Common myeloid progenitor, CD34-positive (primary cell): Measurements from ENCODE around the gene INPP5D.

Experiments
- CTCF ChIA-PET: fragments of 350-600 bp; sonication (Branson Sonifier 250); formaldehyde crosslinking; loops from one replicate; lab custom pipeline; 2021; ENCODE audit warnings: antibody characterized with exemption; lab: Charles Lee
- POLR2A ChIA-PET: fragments of 350-600 bp; sonication (Branson Sonifier 250); formaldehyde crosslinking; loops from one replicate; lab custom pipeline; 2021; ENCODE audit warnings: antibody characterized with exemption; lab: Charles Lee
- DNase-seq, 3 donors: peaks; one replicate each; pipeline versions ENCODE4 v3.0.0 to v3.0.0-alpha.2; 2013
- H3K27ac ChIP-seq, 2 experiments: 1 replicate in 1 of 2; 2 replicates in 1 of 2; pipeline ENCODE4 v1.7.0; 2013; ENCODE audit warnings: inconsistent platforms in 2 of 2, low read length in 2 of 2, mild to moderate bottlenecking in 2 of 2, low read depth in 1 of 2, moderate library complexity in 1 of 2; ENCODE audit not compliant: severe bottlenecking in 2 of 2, insufficient read depth in 1 of 2, poor library complexity in 1 of 2
- H3K27me3 ChIP-seq, 5 experiments: replicated peaks in 2 of 5; 1 replicate in 3 of 5; 2 replicates in 2 of 5; pipeline versions ENCODE4 v1.6.1 to v1.7.0; 2013; ENCODE audit warnings: low read length in 4 of 5, mild to moderate bottlenecking in 2 of 5, moderate library complexity in 2 of 5, inconsistent platforms in 1 of 5; ENCODE audit not compliant: insufficient read depth in 5 of 5, control insufficient read depth in 4 of 5
- H3K36me3 ChIP-seq, 4 experiments: 1 replicate in 2 of 4; 2 replicates in 2 of 4; pipeline versions ENCODE4 v1.6.1 to v1.7.0; 2013; ENCODE audit warnings: low read length in 3 of 4, control low read depth in 1 of 4, mild to moderate bottlenecking in 1 of 4; ENCODE audit not compliant: control insufficient read depth in 4 of 4, insufficient read depth in 4 of 4
- H3K4me1 ChIP-seq, 4 experiments: 1 replicate in 3 of 4; 2 replicates in 1 of 4; pipeline versions ENCODE4 v1.6.1 to v1.7.1; 2013; ENCODE audit warnings: low read length in 3 of 4, mild to moderate bottlenecking in 3 of 4, control low read depth in 1 of 4, inconsistent platforms in 1 of 4, moderate library complexity in 1 of 4; ENCODE audit not compliant: control insufficient read depth in 4 of 4, insufficient read depth in 4 of 4; ENCODE audit errors: control extremely low read depth in 1 of 4
- H3K4me3 ChIP-seq, 7 experiments: 1 replicate in 4 of 7; 2 replicates in 3 of 7; pipeline versions ENCODE4 v1.5.1 to v1.7.0; 2013; ENCODE audit warnings: mild to moderate bottlenecking in 7 of 7, low read length in 6 of 7, moderate library complexity in 6 of 7, inconsistent platforms in 2 of 7, low read depth in 2 of 7, control low read depth in 1 of 7; ENCODE audit not compliant: insufficient read depth in 4 of 7, control insufficient read depth in 1 of 7; ENCODE audit errors: extremely low read depth in 1 of 7
- H3K9me3 ChIP-seq, 5 experiments: 1 replicate in 4 of 5; 2 replicates in 1 of 5; pipeline versions ENCODE4 v1.6.1 to v1.7.1; 2013; ENCODE audit warnings: low read length in 4 of 5, mild to moderate bottlenecking in 2 of 5, inconsistent platforms in 1 of 5, low read depth in 1 of 5, moderate library complexity in 1 of 5; ENCODE audit not compliant: control insufficient read depth in 4 of 5, insufficient read depth in 2 of 5; ENCODE audit errors: control extremely low read depth in 1 of 5
- WGBS: methylation state at CpG from one replicate; pipeline ENCODE4 v1.1.5; 2013; ENCODE audit not compliant: insufficient coverage; 5-methylcytosine and 5-hydroxymethylcytosine counted together

INPP5D gene

DNA sequence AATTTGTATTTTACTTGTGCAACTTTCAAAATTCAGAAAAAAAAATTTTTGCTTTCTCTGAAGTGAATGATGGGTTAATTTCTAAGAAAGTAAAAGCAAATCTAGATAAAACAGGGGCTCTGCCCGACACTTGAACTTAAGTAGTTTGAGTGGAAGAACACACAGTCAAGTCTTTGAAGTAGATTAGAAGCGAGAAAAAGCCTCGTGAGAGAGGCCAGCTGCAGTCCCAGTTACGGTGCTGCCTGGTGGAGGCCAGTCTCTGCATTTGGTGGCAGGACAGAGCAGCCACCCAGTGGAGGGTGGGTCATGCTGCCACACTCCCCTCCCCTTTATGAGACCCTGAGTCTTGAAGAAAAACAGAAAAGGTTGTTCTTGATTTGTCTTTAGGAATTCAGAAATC is 81.8 kb downstream of the INPP5D start:
- H3K4me3 ChIP-seq: no peak overlapping the region
- peaks cover 0 to 7% (median 1%) of the 10 kb centered on the region in 4 experiments for H3K4me1 ChIP-seq
- DNase-seq: no peak
- ChIA-PET CTCF (interaction anchor here (1.4 to 2.1 kb wide), 4 partner anchors 9 to 81 kb away, joined by 3 to 6 read pairs (median 5); no protein-coding TSS in a partner anchor), POLR2A (interaction anchor here (0.6 kb wide), 1 partner anchor 78 kb away, joined by 3 read pairs; no protein-coding TSS in a partner anchor)
- WGBS: 83% methylated on average over 4 of the region's 4 CpGs
- no peaks in the 10 kb centered on the region for H3K27me3 ChIP-seq
- no peaks in the 10 kb centered on the region for H3K9me3 ChIP-seq
- peaks cover 15 to 77% (median 58%) of the 10 kb centered on the region in 4 experiments for H3K36me3 ChIP-seq
- H3K27ac ChIP-seq: no peak overlapping the region

- peak in 2 of 3 donors; percentile 50 to 52 for DNase-seq
- 54% methylated on average over 3 of the region's 6 CpGs for WGBS
- H3K36me3 ChIP-seq: peaks cover 19 to 82% (median 62%) of the 10 kb centered on the region in 4 experiments
- H3K27me3 ChIP-seq: no peaks in the 10 kb centered on the region
- H3K4me3 ChIP-seq: no peak overlapping the region
- CTCF ChIA-PET: interaction anchor here (0.7 to 2.1 kb wide), 5 partner anchors 9 to 81 kb away, joined by 3 to 6 read pairs (median 5); no protein-coding TSS in a partner anchor
- H3K9me3 ChIP-seq: no peaks in the 10 kb centered on the region
- H3K27ac ChIP-seq: no peak overlapping the region
- H3K4me1 ChIP-seq: peaks cover 0 to 7% (median 1%) of the 10 kb centered on the region in 4 experiments
- POLR2A ChIA-PET: interaction anchor here (0.6 kb wide), 1 partner anchor 107 kb away, joined by 3 read pairs; no protein-coding TSS in a partner anchor
Observed at GRCh38 chr2:233142355-233142897, 82.3 kb downstream of the INPP5D start.

DNA sequence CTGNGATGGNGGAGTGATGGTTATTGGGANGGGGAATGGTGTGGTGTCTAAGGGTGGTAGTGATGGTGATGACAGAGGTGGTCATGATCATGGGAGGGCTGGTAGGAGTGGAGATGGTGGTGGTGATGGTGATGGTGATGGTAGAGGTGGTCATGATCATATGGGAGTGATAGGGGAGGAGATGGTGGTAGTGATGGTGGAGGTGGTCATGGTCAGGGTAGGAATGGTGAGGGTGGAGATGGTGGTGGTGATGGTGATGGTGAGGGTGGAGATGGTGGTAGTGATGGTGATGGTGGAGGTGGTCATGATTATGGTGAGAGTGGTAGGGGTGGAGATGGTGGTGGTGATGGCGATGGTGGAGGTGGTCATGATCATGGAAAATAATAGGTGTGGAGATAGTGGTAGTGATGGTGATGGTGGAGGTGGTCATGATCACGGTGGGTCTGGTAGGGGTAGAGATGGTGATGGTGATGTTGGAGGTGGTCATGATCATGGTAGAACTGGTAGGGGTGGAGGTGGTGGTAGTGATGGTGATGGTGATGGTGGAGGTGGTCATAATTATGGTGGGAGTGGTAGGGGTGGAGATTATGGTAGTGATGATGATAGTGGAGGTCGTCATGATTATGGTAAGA is 83.7 kb downstream of the INPP5D start:
- H3K4me3 ChIP-seq: no peak overlapping the region
- H3K36me3 ChIP-seq: peaks cover 22 to 96% (median 74%) of the 10 kb centered on the region in 4 experiments
- no peaks in the 10 kb centered on the region for H3K9me3 ChIP-seq
- ChIA-PET POLR2A (no interaction called here), CTCF (interaction anchor here (1.5 to 2.1 kb wide), 3 partner anchors 11 to 83 kb away, joined by 5 to 6 read pairs (median 5); no protein-coding TSS in a partner anchor)
- no peak overlapping the region for H3K27ac ChIP-seq
- DNase-seq: no peak
- H3K27me3 ChIP-seq: no peaks in the 10 kb centered on the region
- peaks cover 0 to 7% (median 1%) of the 10 kb centered on the region in 4 experiments for H3K4me1 ChIP-seq
- WGBS: 96% methylated on average over 3 of the region's 3 CpGs

DNA sequence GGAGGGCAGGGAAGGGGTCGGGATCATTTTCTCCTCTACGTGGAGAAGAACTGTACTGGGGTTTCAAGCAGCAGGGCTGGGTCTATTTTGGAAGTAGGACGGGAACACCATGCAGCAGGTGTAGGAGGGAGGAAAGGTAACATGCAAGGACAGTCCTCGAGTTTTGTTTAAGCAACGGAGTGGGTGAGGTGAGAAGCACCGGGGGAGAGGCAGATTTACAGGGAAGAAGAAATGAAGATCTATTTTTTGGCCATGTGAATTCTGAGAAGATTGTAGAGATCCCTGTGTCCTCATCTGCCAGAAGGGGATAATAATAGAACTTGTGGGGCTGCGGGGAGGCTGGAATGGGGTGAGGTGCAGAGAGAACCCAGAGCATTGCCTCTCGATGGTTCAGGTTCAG is 85.6 kb downstream of the INPP5D start:
- no peak overlapping the region for H3K4me3 ChIP-seq
- no peak for DNase-seq
- H3K27ac ChIP-seq: no peak overlapping the region
- no peaks in the 10 kb centered on the region for H3K9me3 ChIP-seq
- CTCF ChIA-PET: interaction anchor here (0.9 kb wide), 1 partner anchor 13 kb away, joined by 3 read pairs; no protein-coding TSS in a partner anchor
- POLR2A ChIA-PET: no interaction called here
- H3K27me3 ChIP-seq: no peaks in the 10 kb centered on the region
- peaks cover 26 to 97% (median 72%) of the 10 kb centered on the region in 4 experiments for H3K36me3 ChIP-seq
- peaks cover 0 to 7% (median 1%) of the 10 kb centered on the region in 4 experiments for H3K4me1 ChIP-seq
- 99% methylated on average over 7 of the region's 8 CpGs for WGBS

DNA sequence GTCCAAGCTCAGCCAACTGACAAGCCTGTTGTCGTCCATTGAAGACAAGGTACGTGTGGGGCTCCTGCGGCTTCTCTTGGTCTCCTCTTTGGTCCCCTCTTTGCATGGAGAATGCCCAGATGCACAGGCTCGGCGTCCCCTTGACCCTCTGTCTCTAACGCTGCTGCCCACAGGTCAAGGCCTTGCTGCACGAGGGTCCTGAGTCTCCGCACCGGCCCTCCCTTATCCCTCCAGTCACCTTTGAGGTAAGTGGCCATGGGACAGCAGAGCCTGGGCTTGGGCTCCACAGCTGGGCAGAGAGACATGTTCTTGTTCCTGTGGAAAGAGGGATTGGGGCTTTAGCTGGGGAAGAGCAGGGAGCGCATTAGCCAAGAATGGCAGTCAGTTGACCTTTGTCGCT is 86.1 kb downstream of the INPP5D start:
- ChIA-PET POLR2A (no interaction called here), CTCF (no interaction called here)
- Histone ChIP-seq H3K36me3 (peaks cover 27 to 97% (median 71%) of the 10 kb centered on the region in 4 experiments), H3K27me3 (no peaks in the 10 kb centered on the region), H3K4me1 (peaks cover 0 to 7% (median 1%) of the 10 kb centered on the region in 4 experiments), H3K27ac (no peak overlapping the region), H3K9me3 (no peaks in the 10 kb centered on the region), H3K4me3 (no peak overlapping the region)
- WGBS: 88% methylated on average over 11 of the region's 11 CpGs
- DNase-seq: no peak

DNA sequence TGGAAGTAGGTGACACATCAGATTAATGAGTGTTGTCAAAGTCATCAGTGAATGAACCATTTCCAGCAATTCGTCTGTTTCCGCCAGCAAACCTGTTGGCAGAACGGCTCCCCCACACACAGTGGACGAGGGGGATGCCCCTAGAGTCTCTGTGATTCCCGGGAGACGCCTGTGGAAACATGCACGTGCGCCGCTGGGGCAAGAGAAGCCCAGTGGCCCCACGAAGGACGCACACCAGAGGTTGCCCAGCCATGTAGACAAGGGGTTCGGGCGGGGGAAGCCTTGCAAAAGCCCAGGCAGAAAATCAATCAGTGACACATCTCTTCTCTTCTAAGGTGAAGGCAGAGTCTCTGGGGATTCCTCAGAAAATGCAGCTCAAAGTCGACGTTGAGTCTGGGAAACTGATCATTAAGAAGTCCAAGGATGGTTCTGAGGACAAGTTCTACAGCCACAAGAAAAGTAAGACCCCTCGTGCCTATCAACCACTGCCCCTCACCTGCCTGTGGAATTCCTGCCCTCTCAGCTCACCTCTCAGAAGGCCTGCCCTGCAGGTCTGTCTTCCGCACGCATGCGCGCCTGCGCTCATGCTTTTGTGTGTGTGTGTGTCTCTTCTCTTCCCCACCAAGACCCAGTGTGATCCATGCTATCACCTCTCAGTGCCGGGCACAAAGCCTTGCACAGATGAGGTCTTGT is 87.1 kb downstream of the INPP5D start:
- ChIA-PET CTCF (interaction anchor here (0.8 to 0.9 kb wide), 2 partner anchors 11 kb away, joined by 3 to 4 read pairs; no protein-coding TSS in a partner anchor), POLR2A (no interaction called here)
- WGBS: 93% methylated on average over 15 of the region's 22 CpGs
- no peak overlapping the region for H3K4me3 ChIP-seq
- H3K27me3 ChIP-seq: no peaks in the 10 kb centered on the region
- no peak overlapping the region for H3K27ac ChIP-seq
- H3K36me3 ChIP-seq: peaks cover 29 to 99% (median 72%) of the 10 kb centered on the region in 4 experiments
- no peak for DNase-seq
- peaks cover 0 to 2% (median under 1%) of the 10 kb centered on the region in 4 experiments for H3K4me1 ChIP-seq
- no peaks in the 10 kb centered on the region for H3K9me3 ChIP-seq
